Stimulated activated CD8-positive, alpha-beta memory T cell treated with anti-CD3 and anti-CD28 coated beads, Interleukin-12 subunit alpha, Interleukin-12 subunit beta, amount 100 ng/mL, for 24 hours (primary cell): Measurements from ENCODE around the gene ALDH1B1.
"Not testable (repeated sequence)": the region's sequence is repeated elsewhere in the genome, so short reads cannot be mapped to it uniquely, and the experiment has no call there.

Experiments used
- DNase-seq: peaks from one replicate; pipeline ENCODE4 v3.0.0-alpha.2; 2020; ENCODE audit errors: extremely low read depth

ALDH1B1 gene

GRCh38 chr9:38361473-38361850, 31.0 kb upstream of the ALDH1B1 start:
- no peak for DNase-seq

GRCh38 chr9:38362852-38363588, 29.5 kb upstream of the ALDH1B1 start:
- no peak for DNase-seq

GRCh38 chr9:38363589-38363925, 28.9 kb upstream of the ALDH1B1 start:
- no peak for DNase-seq

DNA sequence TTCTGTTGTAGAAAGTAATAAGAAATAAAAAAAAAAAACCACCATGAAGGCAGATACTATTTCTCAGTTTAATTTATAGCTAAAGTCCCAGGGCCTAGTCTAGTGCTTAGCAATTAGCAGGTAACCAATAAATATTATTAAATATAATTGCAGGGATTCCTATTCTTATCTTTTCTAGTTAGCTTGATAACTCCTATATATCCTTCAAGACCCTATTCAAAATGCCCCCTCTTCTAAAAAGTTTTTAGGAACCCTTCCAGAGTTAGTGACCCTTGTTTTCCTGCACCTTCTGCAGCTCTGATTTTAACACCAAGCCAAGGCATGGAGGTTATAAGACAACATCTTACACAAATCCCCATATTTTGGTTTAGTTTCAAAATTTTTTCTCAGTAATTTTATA, 24.6 kb upstream of the ALDH1B1 start:
- no peak for DNase-seq

DNA sequence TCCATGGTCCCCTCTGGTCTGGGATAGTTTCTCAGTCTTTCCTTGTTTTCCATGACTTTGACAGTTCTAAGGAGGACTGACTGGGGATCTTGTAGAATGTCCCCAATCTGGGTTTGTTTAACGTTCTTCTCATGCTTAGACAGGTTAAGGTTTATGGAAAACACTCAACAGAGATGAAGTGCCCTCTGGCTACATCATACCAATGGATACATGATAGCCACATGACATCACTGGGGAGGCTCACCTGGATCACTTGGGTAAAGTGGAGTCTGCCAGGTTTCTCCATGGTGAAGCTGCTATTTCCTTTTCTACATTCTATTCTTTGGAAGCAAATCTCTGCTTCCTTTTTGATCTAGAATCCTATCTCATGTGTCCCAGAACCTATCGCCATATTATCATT, 23.8 kb upstream of the ALDH1B1 start:
- DNase-seq, result no peak

DNA sequence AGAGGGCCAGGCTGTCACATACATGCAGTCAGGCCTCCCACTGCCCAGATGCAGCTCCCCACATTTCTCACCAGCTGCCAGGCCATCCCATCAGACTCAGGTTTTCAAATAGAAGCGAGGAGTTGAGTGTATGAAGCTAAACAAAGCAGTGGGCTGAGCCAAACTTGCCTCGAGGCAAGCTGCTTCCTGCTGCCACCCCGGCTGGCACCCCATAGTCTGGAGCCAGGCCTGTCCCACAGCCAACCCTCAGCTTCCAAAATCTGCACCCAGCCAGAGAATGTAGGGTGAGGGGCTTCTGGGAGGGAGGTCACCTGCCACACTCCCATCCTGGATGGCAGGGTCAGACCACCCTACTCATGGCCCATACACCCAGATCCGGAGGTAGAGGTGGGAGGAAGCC, 22.3 kb upstream of the ALDH1B1 start:
- no peak for DNase-seq

DNA sequence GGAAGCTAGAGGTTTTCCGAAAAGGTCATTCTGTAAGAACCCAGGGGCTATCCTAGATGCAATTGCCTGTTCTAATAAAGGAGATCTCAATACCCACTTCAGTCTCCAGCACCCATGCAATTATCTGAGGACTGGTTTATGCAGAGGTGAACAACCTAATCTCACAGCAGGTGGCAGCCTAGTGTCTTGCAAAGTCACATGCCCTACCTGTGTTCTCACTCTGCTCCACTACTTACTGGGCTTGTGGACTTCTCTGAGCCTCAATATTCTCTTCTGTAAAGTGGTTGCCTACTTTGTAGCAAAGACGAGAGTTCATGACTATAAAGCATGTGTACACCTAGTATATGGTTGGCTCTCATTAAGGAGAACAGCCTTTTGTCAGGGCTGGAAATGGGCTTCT, 21.0 kb upstream of the ALDH1B1 start:
- no peak for DNase-seq

- DNase-seq, result no peak
Observed at GRCh38 chr9:38372762-38373619, 19.5 kb upstream of the ALDH1B1 start.

DNA sequence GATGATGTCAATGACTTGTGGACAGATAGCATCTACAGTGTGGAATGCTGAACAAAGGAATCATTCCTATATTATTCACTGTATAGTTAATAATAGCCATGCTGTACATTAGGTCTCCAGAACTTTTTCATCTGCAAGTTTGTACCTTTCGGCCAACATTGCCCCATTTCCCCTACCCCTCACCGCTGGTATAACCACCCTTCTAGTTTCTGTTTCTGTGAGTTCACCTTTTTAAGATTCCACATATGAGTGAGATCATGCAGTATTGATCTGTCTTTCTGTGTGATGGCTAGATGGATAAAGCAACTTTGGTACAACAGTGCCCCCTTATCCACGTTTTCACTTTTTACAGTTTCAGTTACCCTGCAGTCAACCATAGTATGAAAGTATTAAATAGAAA, 18.8 kb upstream of the ALDH1B1 start:
- DNase-seq, result no peak

GRCh38 chr9:38374847-38375571, 17.5 kb upstream of the ALDH1B1 start:
- DNase-seq, result no peak

DNA sequence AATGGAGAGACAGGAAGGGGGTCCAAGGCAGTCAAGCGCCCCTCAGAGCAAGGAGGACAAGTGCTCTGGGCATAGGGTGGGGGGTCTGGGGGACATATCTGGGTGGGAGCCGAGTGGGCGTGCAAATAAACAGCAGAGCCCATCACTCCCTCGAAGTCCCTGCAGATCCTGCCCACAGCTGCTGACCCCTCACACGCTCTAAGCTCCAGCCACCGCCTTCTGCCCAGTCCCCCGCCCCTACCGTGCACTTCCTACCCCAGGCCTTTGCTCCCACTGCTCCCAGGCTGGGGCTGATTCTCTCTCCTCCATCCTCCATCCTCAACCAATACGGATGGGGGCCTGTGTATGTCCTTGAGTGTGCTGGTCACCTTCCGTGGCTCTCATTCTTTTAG, 16.9 kb upstream of the ALDH1B1 start:
- DNase-seq, result no peak

DNA sequence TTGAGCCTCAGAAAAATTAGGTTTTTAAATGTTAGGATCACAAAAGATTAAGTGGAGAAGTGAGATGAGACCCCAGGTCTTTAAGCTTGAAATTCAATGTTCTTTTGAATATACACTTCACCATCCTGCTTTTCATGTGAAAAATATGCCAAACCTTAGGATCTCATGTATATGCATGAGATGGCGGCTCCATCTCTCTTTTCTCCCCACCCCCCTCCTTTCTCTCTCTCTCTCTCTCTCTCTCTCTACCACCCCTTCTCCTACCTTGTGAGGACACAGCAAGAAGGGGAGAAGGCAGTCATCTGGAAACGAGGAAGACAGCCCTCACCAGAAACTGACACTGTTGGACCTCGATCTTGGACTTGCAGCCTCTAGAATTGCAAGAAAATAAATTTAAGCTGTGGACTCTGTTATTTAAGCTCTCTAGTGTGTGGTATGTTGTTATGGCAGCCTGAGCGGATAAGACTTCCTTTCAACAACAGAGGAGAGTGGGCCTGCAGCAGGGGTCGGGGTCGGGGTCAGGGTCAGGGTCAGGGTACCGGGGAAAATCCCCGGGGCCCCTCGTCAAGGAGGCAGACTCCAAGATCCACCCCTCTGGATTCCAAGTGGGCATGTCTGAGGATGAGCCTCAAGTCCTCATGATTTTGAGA, 16.4 kb upstream of the ALDH1B1 start:
- no peak for DNase-seq

GRCh38 chr9:38377336-38378083, 15.0 kb upstream of the ALDH1B1 start:
- DNase-seq, result not testable (repeated sequence)

DNA sequence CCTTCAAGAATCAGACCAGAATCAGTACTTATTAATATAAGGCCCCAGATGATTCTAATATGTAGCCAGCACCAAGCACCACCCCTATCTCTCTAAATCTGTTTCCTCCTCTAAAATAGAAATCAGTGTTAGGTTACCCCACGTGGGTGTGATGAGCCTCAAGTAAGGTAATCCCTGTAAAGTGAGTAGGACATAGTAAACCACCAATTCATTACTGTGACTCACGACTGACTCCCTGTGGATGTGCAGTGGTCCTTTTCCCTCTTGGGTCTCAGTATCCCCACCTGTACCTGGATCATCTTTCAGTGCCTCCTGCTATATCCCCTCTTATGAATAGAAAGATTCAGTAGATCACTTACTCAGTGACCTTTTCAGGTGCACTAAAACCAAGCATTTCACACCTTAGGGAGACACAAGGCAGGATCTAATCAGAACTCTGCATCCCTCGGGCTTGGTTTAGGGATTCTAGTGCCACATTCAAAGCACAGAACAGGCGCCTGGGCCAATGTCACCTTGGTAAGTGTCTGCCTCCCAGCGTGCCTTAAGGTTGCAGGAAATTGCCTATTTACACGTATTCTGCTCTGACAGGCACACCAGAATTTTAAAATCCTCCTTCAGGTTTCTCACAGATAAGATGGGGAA, 12.2 kb upstream of the ALDH1B1 start:
- DNase-seq, result no peak

- DNase-seq, result no peak
Observed at GRCh38 chr9:38380872-38381534, 11.5 kb upstream of the ALDH1B1 start.

DNA sequence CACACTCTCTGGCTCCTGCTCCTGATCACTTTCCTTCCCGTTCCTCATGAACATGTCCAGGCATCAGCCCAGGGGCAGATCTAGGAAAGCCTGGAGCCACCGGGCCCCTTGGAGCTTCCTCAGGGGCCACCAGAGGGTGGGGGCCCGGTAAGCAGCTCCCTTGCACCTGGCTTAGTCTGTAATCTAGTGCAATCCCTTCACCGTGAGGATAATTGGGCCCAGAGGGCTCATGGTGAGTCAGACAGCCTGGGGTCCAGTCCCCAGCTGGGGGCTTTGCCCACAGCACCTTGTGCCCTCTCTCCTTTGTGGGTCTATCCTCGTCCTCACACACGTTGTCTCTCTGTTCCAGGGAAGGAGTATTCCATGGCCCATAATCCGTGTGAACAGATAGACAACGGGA, 10.4 kb upstream of the ALDH1B1 start:
- no peak for DNase-seq

DNA sequence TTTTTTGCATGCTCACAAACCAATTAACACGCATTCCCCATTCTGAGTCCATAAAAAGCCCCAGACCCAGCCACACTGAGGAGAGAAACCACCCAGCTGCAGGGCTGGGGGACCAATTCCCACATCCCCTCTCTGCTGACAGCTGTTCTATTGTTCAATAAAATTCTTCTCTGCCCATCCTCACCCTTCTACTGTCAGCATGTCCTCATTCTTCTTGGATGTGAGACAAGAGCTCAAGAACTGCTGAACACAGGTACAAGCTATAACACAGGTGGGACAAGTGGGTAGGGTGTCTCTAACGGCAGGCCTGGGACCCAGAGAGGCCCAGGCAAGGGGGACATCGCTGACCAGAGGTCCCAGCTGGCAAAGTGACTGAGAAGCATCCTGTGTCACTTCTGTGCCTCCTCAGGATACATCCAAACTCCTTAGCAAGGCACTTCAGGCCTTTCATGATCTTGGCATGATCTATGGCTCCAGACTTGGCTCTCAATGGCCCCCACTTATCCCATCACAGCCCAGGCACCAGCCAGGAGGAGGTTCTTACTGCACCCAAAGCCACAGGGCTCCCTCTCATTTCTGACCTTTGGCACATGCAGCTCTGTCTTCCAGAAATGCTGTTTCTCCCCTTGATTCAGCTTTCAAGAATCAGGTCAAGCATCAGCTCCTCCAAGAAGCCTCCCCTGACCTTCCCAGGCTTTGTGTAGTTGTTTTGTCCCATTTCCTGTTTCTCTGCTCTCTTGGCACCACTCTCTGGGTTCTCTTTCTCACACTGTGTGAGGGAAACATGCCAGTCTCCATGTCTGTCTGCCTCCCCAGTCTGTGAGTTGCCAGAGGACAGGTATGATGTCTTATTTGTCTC, 7.3 kb upstream of the ALDH1B1 start:
- DNase-seq, result no peak

DNA sequence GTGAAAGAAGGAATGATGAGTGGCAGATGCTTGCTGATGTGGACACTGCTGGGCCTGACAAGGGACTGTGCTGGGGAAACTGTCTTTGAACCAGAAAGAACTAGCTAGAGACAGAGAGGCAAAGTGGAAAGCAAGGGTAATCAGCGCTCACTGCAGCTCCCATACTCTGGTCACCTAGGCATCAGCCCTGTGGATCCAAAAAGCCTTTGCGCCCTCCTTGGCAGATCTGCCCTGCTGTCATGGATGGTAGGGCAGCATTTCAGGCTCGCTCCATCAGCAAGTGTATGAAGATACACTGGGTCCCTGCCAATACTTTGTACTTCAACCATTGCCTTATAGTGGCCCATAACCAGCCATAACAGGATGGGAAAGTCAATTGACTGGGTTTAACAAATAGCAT, 6.6 kb upstream of the ALDH1B1 start:
- DNase-seq, result no peak

DNA sequence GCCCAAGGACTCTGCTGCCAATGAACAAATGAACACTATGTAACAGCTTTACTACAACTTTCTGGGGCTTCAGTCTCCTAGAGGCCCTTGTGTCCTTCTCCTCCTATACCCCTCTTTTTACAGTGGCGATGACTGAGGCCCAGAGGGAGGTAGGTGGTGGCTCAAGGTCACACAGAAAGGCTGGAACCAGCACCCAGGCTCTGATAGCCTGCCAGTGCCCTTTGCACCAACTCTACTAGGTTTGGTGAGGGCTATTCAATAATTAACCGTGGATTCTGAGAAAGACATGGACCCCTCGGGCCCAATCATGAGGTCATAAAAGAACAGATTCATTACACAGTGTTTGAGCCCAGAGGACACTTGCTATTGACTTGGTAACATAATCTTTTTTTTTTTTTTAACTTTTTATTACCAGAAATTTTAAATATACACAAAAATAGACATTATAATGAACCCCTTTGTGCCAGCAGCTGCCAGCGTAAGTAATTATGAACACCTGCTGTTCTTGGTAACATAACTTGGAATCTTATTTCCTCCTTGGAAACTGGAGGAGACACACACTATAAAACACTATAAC, 6.1 kb upstream of the ALDH1B1 start:
- no peak for DNase-seq
